IMR-90 (cell line): ENCODE results near the gene SPTBN5. TPM values are rescaled to one million over a fixed set of nuclear protein-coding genes. Genes with fewer than 3 reads are reported as not detected.

Experiments used
- ATAC-seq: fragments of 200-7000 bp; cut with Tn5 transposase; 2 replicates; pipeline ENCODE4 v1.9.1; 2020; ENCODE audit warnings: low read depth, mild to moderate bottlenecking, moderate library complexity
- BruUV-seq: library from RNA; stranded (reverse); fragments of 400-500 nt; replicated peaks from 2 replicates; lab custom pipeline; 2021; lab: Mats Ljungman, UMichigan
- CTCF ChIA-PET: fragments of 300-600 bp; formaldehyde crosslinking; extraction: SDS; loops from one replicate; lab custom pipeline; 2021; ENCODE audit warnings: antibody characterized with exemption; lab: Yijun Ruan, JAX
- POLR2A ChIA-PET: fragments of 300-600 bp; sonication (Branson Sonifier 250); formaldehyde crosslinking; loops from one replicate; lab custom pipeline; 2022; ENCODE audit warnings: antibody characterized with exemption; ENCODE audit not compliant: unreplicated experiment; lab: Charles Lee
- DNase-seq: peaks from one replicate; pipeline ENCODE4 v3.0.0; 2013
- H2AFZ ChIP-seq: replicated peaks from 2 replicates; pipeline ENCODE3; 2013; ENCODE audit warnings: low read length, mild to moderate bottlenecking; ENCODE audit not compliant: poor library complexity
- H2AK5ac ChIP-seq: 2 replicates; pipeline ENCODE4 v1.6.1; 2013; ENCODE audit warnings: low read depth, low read length, inconsistent platforms
- H2AK9ac ChIP-seq: replicated peaks from 2 replicates; pipeline ENCODE3; 2013; ENCODE audit warnings: mild to moderate bottlenecking, low read depth, low read length, moderate library complexity; ENCODE audit not compliant: poor library complexity
- H2BK120ac ChIP-seq: 2 replicates; pipeline ENCODE4 v1.6.1; 2013; ENCODE audit warnings: low read depth, low read length, inconsistent platforms
- H2BK15ac ChIP-seq: 3 replicates; pipeline ENCODE4 v1.6.1; 2013; ENCODE audit warnings: low read depth, low read length, inconsistent platforms
- H2BK20ac ChIP-seq: 2 replicates; pipeline ENCODE4 v1.6.1; 2013; ENCODE audit warnings: low read depth, mild to moderate bottlenecking, inconsistent platforms, low read length, moderate library complexity
- H2BK5ac ChIP-seq: 2 replicates; pipeline ENCODE4 v1.6.1; 2013; ENCODE audit warnings: mild to moderate bottlenecking, low read depth, low read length, inconsistent platforms; ENCODE audit not compliant: poor library complexity, severe bottlenecking
- H3K14ac ChIP-seq: replicated peaks from 2 replicates; pipeline ENCODE4 v1.6.1; 2013; ENCODE audit warnings: low read depth, low read length, inconsistent platforms
- H3K18ac ChIP-seq: 2 replicates; pipeline ENCODE4 v1.6.1; 2013; ENCODE audit warnings: low read depth, low read length, control low read depth
- H3K23ac ChIP-seq: 2 replicates; pipeline ENCODE4 v1.6.1; 2013; ENCODE audit warnings: low read depth, low read length, inconsistent platforms
- H3K27ac ChIP-seq: 2 replicates; pipeline ENCODE4 v1.5.1; 2013; ENCODE audit warnings: mild to moderate bottlenecking, control low read depth, low read length; ENCODE audit not compliant: insufficient read depth
- H3K27me3 ChIP-seq: 2 replicates; pipeline ENCODE4 v1.6.1; 2013; ENCODE audit warnings: low read length; ENCODE audit not compliant: control insufficient read depth, insufficient read depth
- H3K36me3 ChIP-seq: 2 replicates; pipeline ENCODE4 v1.6.1; 2013; ENCODE audit warnings: low read length, mixed read lengths; ENCODE audit not compliant: control insufficient read depth, insufficient read depth
- H3K4ac ChIP-seq: 2 replicates; pipeline ENCODE4 v1.6.1; 2013; ENCODE audit warnings: low read depth, low read length, inconsistent platforms
- H3K4me1 ChIP-seq: 2 replicates; pipeline ENCODE4 v1.6.1; 2013; ENCODE audit warnings: low read length, mixed read lengths; ENCODE audit not compliant: control insufficient read depth, insufficient read depth
- H3K4me2 ChIP-seq: 2 replicates; pipeline ENCODE4 v1.6.1; 2013; ENCODE audit warnings: low read depth, mild to moderate bottlenecking, control low read depth, low read length, moderate library complexity
- H3K4me3 ChIP-seq: 2 replicates; pipeline ENCODE4 v1.5.1; 2013; ENCODE audit warnings: low read depth, mild to moderate bottlenecking, control low read depth, low read length, moderate library complexity; ENCODE audit not compliant: insufficient read depth
- H3K56ac ChIP-seq: 2 replicates; pipeline ENCODE4 v1.6.1; 2013; ENCODE audit warnings: low read length, inconsistent platforms; ENCODE audit not compliant: insufficient read depth; ENCODE audit errors: extremely low read depth
- H3K79me1 ChIP-seq, 2 experiments: 2 replicates each; pipeline ENCODE4 v1.6.1; 2013; ENCODE audit warnings: low read length in 2 of 2, inconsistent platforms in 1 of 2, low read depth in 1 of 2
- H3K9ac ChIP-seq: 2 replicates; pipeline ENCODE4 v1.6.1; 2013; ENCODE audit warnings: low read depth, low read length, control low read depth
- H3K9me1 ChIP-seq: 2 replicates; pipeline ENCODE4 v1.6.1; 2013; ENCODE audit warnings: low read length, inconsistent platforms; ENCODE audit not compliant: insufficient read depth
- H3K9me3 ChIP-seq: 2 replicates; pipeline ENCODE4 v1.6.1; 2013; ENCODE audit warnings: low read length; ENCODE audit not compliant: control insufficient read depth, insufficient read depth
- H4K20me1 ChIP-seq: 2 replicates; pipeline ENCODE4 v1.6.1; 2013; ENCODE audit warnings: low read length, inconsistent platforms; ENCODE audit not compliant: insufficient read depth
- H4K5ac ChIP-seq: 2 replicates; pipeline ENCODE4 v1.6.1; 2013; ENCODE audit warnings: mild to moderate bottlenecking, low read depth, low read length, control low read depth
- H4K8ac ChIP-seq, 2 experiments: 2 replicates each; pipeline ENCODE4 v1.6.1; 2013; ENCODE audit warnings: low read depth in 2 of 2, low read length in 2 of 2, control low read depth in 1 of 2, inconsistent platforms in 1 of 2
- H4K91ac ChIP-seq: 2 replicates; pipeline ENCODE4 v1.6.1; 2013; ENCODE audit warnings: low read depth, low read length, inconsistent platforms; ENCODE audit not compliant: insufficient read depth
- FOS ChIP-seq: fragments of 150-350 bp; IDR thresholded peaks from 2 replicates; pipeline ENCODE4 v1.6.1; 2016; ENCODE audit warnings: low read depth, low read length
- WGBS, 2 experiments: methylation state at CpG; one replicate each; pipeline versions ENCODE4 v1.1.5 to v1.1.7; 2013; ENCODE audit warnings: missing lambda C conversion rate in 2 of 2; ENCODE audit not compliant: insufficient read length in 1 of 2; ENCODE audit errors: extremely low coverage in 2 of 2; 5-methylcytosine and 5-hydroxymethylcytosine counted together
- dilution Hi-C: fragments of 300-500 bp; cut with HindIII; formaldehyde crosslinking; loops from one replicate; pipeline ENCODE4 v1.14.3; 2018; ENCODE audit warnings: low sequenced_read_pairs; ENCODE audit not compliant: unreplicated experiment
- in situ Hi-C: fragments of 300-500 bp; cut with MboI; formaldehyde crosslinking; loops from 3 replicates; pipeline ENCODE4 v1.14.3; 2019; ENCODE audit warnings: low sequenced_read_pairs, inconsistent platforms, mixed read lengths
- intact Hi-C: fragments of 100-400 bp; cut with micrococcal nuclease; formaldehyde crosslinking; loops from 2 replicates; pipeline ENCODE4 v1.10.0; 2022
- polyA plus RNA-seq, 3 experiments: library from polyadenylated mRNA; depleted of rRNA; stranded (reverse); fragments of >200 nt; gene quantifications; 2 replicates each; pipeline ENCODE4 v1.2.3, GENCODE V29; 2012; ENCODE audit warnings: low replicate concordance in 1 of 3
- total RNA-seq: library from RNA; depleted of rRNA; stranded (reverse); fragments of >200 nt; gene quantifications from 2 replicates; pipeline ENCODE4 v1.2.3, GENCODE V29; 2012

SPTBN5 gene
- total and polyA plus RNA-seq, 2 of the 4 experiments (the other 2 are of a cell fraction): under 0.01 to 0.38 TPM

GRCh38 chr15:41836073-41836472 is 57.8 kb downstream of the SPTBN5 start:
- no TSS peak for BruUV-seq

More at GRCh38 chr15:41836073-41836472, 57.8 kb downstream of the SPTBN5 start:
- no peak for ATAC-seq
- no peak overlapping the region for H2BK120ac ChIP-seq
- no peak overlapping the region for H3K27ac ChIP-seq
- in situ Hi-C loops: no loop called here
- ChIA-PET POLR2A (no interaction called here), CTCF (no interaction called here)
- peaks cover 5% of the 10 kb centered on the region; the same call in 1 of the 2 replicates for H3K9me1 ChIP-seq
- H3K79me1 ChIP-seq: peaks cover 2 to 12% of the 10 kb centered on the region in 2 experiments; a peak in 2 of 4 replicates
- no peak overlapping the region for H2BK15ac ChIP-seq
- H3K56ac ChIP-seq: no peak overlapping the region
- WGBS, 2 experiments: 60% methylated on average over 1 of the region's 6 CpGs; no CpG with 5 or more reads in 1 of the 2 experiments
- no peak overlapping the region for H2AK5ac ChIP-seq
- no peak overlapping the region for H4K5ac ChIP-seq
- TF ChIP-seq FOS: no peak
- no peaks in the 10 kb centered on the region for H3K27me3 ChIP-seq
- no peak overlapping the region for H3K4ac ChIP-seq
- no peaks in the 10 kb centered on the region for H3K9me3 ChIP-seq
- H3K4me1 ChIP-seq: no peaks in the 10 kb centered on the region
- no peak overlapping the region for H2BK20ac ChIP-seq
- peaks cover 6% of the 10 kb centered on the region for H3K36me3 ChIP-seq
- H3K14ac ChIP-seq: no peak overlapping the region
- no peak overlapping the region for H2AFZ ChIP-seq
- H3K23ac ChIP-seq: no peak overlapping the region; the same call in 1 of the 2 replicates
- H2BK5ac ChIP-seq: no peak overlapping the region
- no peak overlapping the region for H4K91ac ChIP-seq
- H2AK9ac ChIP-seq: peak overlapping the region; percentile 60
- no peak overlapping the region for H3K18ac ChIP-seq
- no peak overlapping the region for H4K8ac ChIP-seq
- no peak overlapping the region for H3K4me2 ChIP-seq
- dilution Hi-C loops: no loop called here
- H3K9ac ChIP-seq: no peak overlapping the region
- H3K4me3 ChIP-seq: no peak overlapping the region
- intact Hi-C loops: no loop called here
- peaks cover 18% of the 10 kb centered on the region for H4K20me1 ChIP-seq
- peak; percentile 12 for DNase-seq
